GM12891 (cell line): ENCODE data around the gene FILIP1L.

Experiments
- PAX5 ChIP-seq: IDR thresholded peaks from 2 replicates; pipeline ENCODE4 v1.6.1; 2011; ENCODE audit warnings: low read length, moderate library complexity, mild to moderate bottlenecking; ENCODE audit not compliant: insufficient read depth, severe bottlenecking
- POLR2A ChIP-seq: IDR thresholded peaks from 2 replicates; pipeline ENCODE4 v1.6.1; 2011; ENCODE audit warnings: low read depth, low read length, control low read depth
- POLR2AphosphoS5 ChIP-seq: IDR thresholded peaks from 2 replicates; pipeline ENCODE4 v1.6.1; 2011; ENCODE audit warnings: low read depth, low read length, control low read depth
- POU2F2 ChIP-seq: IDR thresholded peaks from 2 replicates; pipeline ENCODE4 v1.6.1; 2011; ENCODE audit warnings: low read depth, mild to moderate bottlenecking, control low read depth, low read length, moderate library complexity
- SPI1 ChIP-seq: IDR thresholded peaks from 2 replicates; pipeline ENCODE4 v1.6.1; 2011; ENCODE audit warnings: low read depth, low read length, control low read depth
- TAF1 ChIP-seq: IDR thresholded peaks from 2 replicates; pipeline ENCODE4 v1.6.1; 2011; ENCODE audit warnings: low read depth, low read length, control low read depth

DNA sequence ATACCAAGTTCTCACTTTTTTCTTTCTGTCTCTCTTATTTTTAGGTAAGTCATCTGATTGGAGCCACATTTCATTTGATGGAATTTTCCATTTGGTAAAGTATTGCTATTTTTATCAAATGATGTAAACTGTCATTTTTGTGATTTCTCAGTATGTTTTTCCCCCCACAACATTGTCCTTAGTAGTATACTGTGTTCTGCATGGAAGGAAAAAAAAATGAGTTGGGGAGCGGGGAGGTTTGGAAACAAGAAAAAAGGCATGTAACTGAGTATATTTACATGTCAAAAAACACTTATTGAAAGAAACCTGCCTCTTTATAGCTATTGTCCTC lies 104.2 kb downstream of the FILIP1L start:
- TF ChIP-seq POLR2AphosphoS5 = no peak
- no peak for TF ChIP-seq POLR2A
- no peak for TF ChIP-seq SPI1
- no peak for TF ChIP-seq TAF1
- no peak for TF ChIP-seq PAX5
- TF ChIP-seq POU2F2 = no peak
